Smooth muscle cell (in vitro differentiated cells): ENCODE data around the gene L2HGDH. TPM values are rescaled to one million over a fixed set of nuclear protein-coding genes. Genes with fewer than 3 reads are reported as not detected.

Source experiments
- DNase-seq: peaks from one replicate; lab custom pipeline; 2025; ENCODE audit not compliant: unreplicated experiment; lab: John Stamatoyannopoulos, UW
- H2AFZ ChIP-seq: fragments of 200-600 bp; sonication (generic); 2 replicates; pipeline ENCODE4 v1.6.0; 2016; ENCODE audit warnings: antibody characterized with exemption, low read depth, mild to moderate bottlenecking
- H3F3A ChIP-seq: fragments of 200-600 bp; sonication (generic); 2 replicates; pipeline ENCODE4 v1.6.0; 2017; ENCODE audit warnings: antibody characterized with exemption, low read depth
- H3K27ac ChIP-seq: fragments of 200-600 bp; sonication (generic); 2 replicates; pipeline ENCODE4 v1.5.1; 2016; ENCODE audit warnings: low read depth, mild to moderate bottlenecking
- H3K27me3 ChIP-seq: fragments of 200-600 bp; sonication (generic); 2 replicates; pipeline ENCODE4 v1.6.1; 2016; ENCODE audit warnings: low read depth, mild to moderate bottlenecking
- H3K36me3 ChIP-seq: fragments of 200-600 bp; sonication (generic); 2 replicates; pipeline ENCODE4 v1.5.1; 2016; ENCODE audit warnings: low read depth
- H3K4me1 ChIP-seq: fragments of 200-600 bp; sonication (generic); 2 replicates; pipeline ENCODE4 v1.5.1; 2016; ENCODE audit warnings: low read depth
- H3K4me2 ChIP-seq: fragments of 200-600 bp; sonication (generic); 2 replicates; pipeline ENCODE4 v1.6.0; 2016; ENCODE audit warnings: mild to moderate bottlenecking
- H3K4me3 ChIP-seq: fragments of 200-600 bp; sonication (generic); 2 replicates; pipeline ENCODE4 v1.5.1; 2016; ENCODE audit warnings: mild to moderate bottlenecking
- H3K79me2 ChIP-seq: fragments of 200-600 bp; sonication (generic); 2 replicates; pipeline ENCODE4 v1.6.0; 2016; ENCODE audit warnings: low read depth, mild to moderate bottlenecking
- H3K9ac ChIP-seq: fragments of 200-600 bp; sonication (generic); 2 replicates; pipeline ENCODE4 v1.6.0; 2016; ENCODE audit warnings: low read depth
- H3K9me3 ChIP-seq: fragments of 200-600 bp; sonication (generic); replicated peaks from 2 replicates; pipeline ENCODE4 v1.5.1; 2016; ENCODE audit warnings: low read depth
- H4K20me1 ChIP-seq: fragments of 200-600 bp; sonication (generic); 2 replicates; pipeline ENCODE4 v1.6.0; 2016; ENCODE audit warnings: low read depth
- WGBS: methylation state at CpG from one replicate; pipeline ENCODE4 v1.1.7; 2016; ENCODE audit warnings: low lambda C conversion rate; 5-methylcytosine and 5-hydroxymethylcytosine counted together
- polyA plus RNA-seq: library from polyadenylated mRNA; unstranded; fragments of >200 nt; fragmentation: Nextera tagmentation; extraction: Ambion mirVana; gene quantifications from 2 replicates; pipeline ENCODE4 v1.2.1, GENCODE V29; 2016
- total RNA-seq: library from RNA; depleted of rRNA; stranded (reverse); fragments of >200 nt; gene quantifications from 2 replicates; pipeline ENCODE4 v1.2.3, GENCODE V29; 2014
- TF ChIP-seq, protein P1 (sequence below): fragments of 200-600 bp; sonication (generic); IDR thresholded peaks from 2 replicates; pipeline ENCODE4 v1.5.1; 2017; ENCODE audit warnings: borderline replicate concordance, mild to moderate bottlenecking, antibody characterized with exemption; ENCODE audit not compliant: insufficient read depth, poor library complexity, severe bottlenecking

The L2HGDH gene
- total and polyA plus RNA-seq, 2 experiments from 2014 or later, result 3.0 to 3.5 TPM

DNA sequence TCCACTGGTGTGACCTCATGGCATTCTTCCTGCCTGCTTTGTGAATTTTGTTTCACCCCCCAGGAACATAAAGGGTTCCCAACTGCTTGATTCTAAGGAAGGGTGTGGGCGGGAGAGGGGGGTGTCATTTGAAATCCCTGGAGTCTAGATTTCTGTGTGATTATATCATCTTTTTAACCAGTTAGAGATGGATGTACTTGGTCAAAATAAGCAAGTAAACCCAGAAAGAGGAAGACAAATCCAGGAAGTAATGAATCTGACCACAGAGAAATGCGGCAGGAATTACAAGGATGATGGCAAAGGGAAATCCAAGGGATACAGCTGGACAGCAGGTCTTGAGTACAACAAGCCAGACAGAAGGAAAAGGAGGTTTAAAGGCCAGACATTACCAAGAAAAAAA is 38.9 kb upstream of the L2HGDH start:
- no peaks in the 10 kb centered on the region for H3K79me2 ChIP-seq
- peaks cover 19% of the 10 kb centered on the region for H3K4me1 ChIP-seq
- no peak overlapping the region for H3K27ac ChIP-seq
- no peak overlapping the region for H3K9ac ChIP-seq
- DNase-seq, result no peak
- no peak overlapping the region for H3K4me3 ChIP-seq
- no peaks in the 10 kb centered on the region for H3K27me3 ChIP-seq
- H4K20me1 ChIP-seq, result no peaks in the 10 kb centered on the region
- no peak overlapping the region for H3K4me2 ChIP-seq
- H3K36me3 ChIP-seq, result no peaks in the 10 kb centered on the region
- H2AFZ ChIP-seq, result no peak overlapping the region
- H3F3A ChIP-seq, result peaks cover 11% of the 10 kb centered on the region
- no peaks in the 10 kb centered on the region for H3K9me3 ChIP-seq
- 29% methylated on average over 2 of the region's 2 CpGs for WGBS
- TF ChIP-seq, protein P1, sequence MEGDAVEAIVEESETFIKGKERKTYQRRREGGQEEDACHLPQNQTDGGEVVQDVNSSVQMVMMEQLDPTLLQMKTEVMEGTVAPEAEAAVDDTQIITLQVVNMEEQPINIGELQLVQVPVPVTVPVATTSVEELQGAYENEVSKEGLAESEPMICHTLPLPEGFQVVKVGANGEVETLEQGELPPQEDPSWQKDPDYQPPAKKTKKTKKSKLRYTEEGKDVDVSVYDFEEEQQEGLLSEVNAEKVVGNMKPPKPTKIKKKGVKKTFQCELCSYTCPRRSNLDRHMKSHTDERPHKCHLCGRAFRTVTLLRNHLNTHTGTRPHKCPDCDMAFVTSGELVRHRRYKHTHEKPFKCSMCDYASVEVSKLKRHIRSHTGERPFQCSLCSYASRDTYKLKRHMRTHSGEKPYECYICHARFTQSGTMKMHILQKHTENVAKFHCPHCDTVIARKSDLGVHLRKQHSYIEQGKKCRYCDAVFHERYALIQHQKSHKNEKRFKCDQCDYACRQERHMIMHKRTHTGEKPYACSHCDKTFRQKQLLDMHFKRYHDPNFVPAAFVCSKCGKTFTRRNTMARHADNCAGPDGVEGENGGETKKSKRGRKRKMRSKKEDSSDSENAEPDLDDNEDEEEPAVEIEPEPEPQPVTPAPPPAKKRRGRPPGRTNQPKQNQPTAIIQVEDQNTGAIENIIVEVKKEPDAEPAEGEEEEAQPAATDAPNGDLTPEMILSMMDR, result no peak

DNA sequence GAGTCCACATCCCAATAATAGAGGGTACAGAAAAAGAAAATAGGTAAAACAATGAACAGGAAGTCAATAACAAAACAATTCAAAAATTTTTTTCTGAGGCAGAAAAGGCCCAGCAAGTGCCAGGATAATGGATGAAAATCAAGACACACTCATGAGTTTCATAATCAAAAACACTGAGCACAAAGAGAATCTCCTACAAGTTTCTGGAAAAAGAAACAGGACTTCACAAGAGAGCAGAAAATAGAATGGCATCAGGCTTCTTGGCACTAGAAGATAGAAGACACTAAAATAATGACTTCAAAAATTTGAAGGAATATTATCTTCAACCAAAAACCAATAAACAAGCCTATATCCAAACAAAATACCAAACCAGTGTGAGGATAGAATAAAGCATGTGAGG is 36.9 kb upstream of the L2HGDH start:
- H3F3A ChIP-seq, result peaks cover 25% of the 10 kb centered on the region
- H3K27me3 ChIP-seq, result no peaks in the 10 kb centered on the region
- TF ChIP-seq, protein P1, result no peak
- no peak overlapping the region for H2AFZ ChIP-seq
- no peak overlapping the region for H3K9ac ChIP-seq
- H3K4me2 ChIP-seq, result no peak overlapping the region
- H3K79me2 ChIP-seq, result no peaks in the 10 kb centered on the region
- H3K4me1 ChIP-seq, result peaks cover 24% of the 10 kb centered on the region
- H4K20me1 ChIP-seq, result no peaks in the 10 kb centered on the region
- no peak overlapping the region for H3K4me3 ChIP-seq
- no peak for DNase-seq
- H3K27ac ChIP-seq, result peak overlapping the region; percentile 49
- no peaks in the 10 kb centered on the region for H3K36me3 ChIP-seq
- H3K9me3 ChIP-seq, result no peaks in the 10 kb centered on the region

DNA sequence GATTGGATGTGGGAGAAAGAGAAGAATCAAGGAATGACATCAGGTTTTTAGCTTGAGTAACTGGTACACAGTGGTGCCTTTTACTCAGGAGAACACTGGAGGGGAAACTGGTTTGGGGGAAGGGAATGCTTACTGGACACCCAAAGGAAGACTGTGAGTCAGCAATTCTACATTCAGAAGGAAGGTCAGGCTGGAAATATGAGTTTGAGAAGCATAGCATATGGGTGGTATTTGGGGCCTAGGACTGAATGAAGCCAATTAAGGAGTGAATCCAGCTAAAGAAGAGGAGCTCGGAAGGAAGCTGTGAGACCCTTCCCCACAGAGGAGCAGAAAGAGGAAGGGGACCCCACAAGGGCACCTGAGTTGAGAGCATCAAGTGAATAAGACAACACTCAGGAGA is 35.5 kb upstream of the L2HGDH start:
- H3K9me3 ChIP-seq, result no peaks in the 10 kb centered on the region
- peak overlapping the region; percentile 20 for H3K4me2 ChIP-seq
- H3F3A ChIP-seq, result peaks cover 25% of the 10 kb centered on the region
- H3K27ac ChIP-seq, result peak overlapping the region; percentile 49
- no peak for DNase-seq
- TF ChIP-seq, protein P1, result no peak
- no peak overlapping the region for H3K4me3 ChIP-seq
- no peak overlapping the region for H3K9ac ChIP-seq
- peak overlapping the region; percentile 2 for H2AFZ ChIP-seq
- H3K79me2 ChIP-seq, result no peaks in the 10 kb centered on the region
- no peaks in the 10 kb centered on the region for H3K27me3 ChIP-seq
- peaks cover 37% of the 10 kb centered on the region for H3K4me1 ChIP-seq
- 92% methylated on average over 1 of the region's 1 CpG for WGBS
- no peaks in the 10 kb centered on the region for H4K20me1 ChIP-seq
- H3K36me3 ChIP-seq, result no peaks in the 10 kb centered on the region

DNA sequence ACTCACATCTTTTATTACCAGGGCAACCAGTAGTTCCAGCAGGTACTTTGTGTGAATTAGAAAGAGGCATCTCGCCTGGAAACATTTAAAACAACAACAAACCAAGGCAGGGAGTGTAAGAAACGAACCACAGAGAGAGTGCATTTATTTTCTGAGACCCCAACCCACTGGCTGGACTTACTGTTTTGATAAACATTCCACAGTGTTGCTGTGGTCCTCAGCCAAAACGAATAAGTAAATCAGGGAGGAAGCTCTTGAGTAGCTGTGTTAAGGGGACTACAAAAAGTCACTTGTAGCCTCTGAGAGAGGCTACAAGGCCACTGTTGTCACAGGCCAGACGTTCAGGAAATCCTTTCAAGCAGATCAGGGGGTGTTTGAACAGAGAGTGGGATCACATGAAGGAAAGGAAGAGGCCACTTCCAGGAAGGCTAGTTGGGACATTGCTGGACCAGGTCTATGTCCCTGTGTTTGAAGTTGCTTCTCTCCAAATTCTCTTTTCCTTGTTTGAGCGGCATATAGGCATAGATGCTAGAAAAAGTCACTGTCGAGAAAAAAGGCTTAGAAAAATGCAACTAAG is 33.9 kb upstream of the L2HGDH start:
- H3K36me3 ChIP-seq, result no peaks in the 10 kb centered on the region
- WGBS, result 50% methylated on average over 6 of the region's 6 CpGs
- no peaks in the 10 kb centered on the region for H3K27me3 ChIP-seq
- peak overlapping the region; percentile 69 for H3K27ac ChIP-seq
- H3K9ac ChIP-seq, result no peak overlapping the region
- TF ChIP-seq, protein P1, result no peak
- no peaks in the 10 kb centered on the region for H4K20me1 ChIP-seq
- no peak for DNase-seq
- peaks cover 28% of the 10 kb centered on the region for H3F3A ChIP-seq
- peak overlapping the region; percentile 27 for H3K4me2 ChIP-seq
- H3K4me3 ChIP-seq, result no peak overlapping the region
- no peaks in the 10 kb centered on the region for H3K9me3 ChIP-seq
- no peak overlapping the region for H2AFZ ChIP-seq
- H3K4me1 ChIP-seq, result peaks cover 36% of the 10 kb centered on the region
- no peaks in the 10 kb centered on the region for H3K79me2 ChIP-seq
